GM19452 (cell line): ENCODE data around the gene SLC16A6.
"Not testable (repeated sequence)": the region's sequence is repeated elsewhere in the genome, so short reads cannot be mapped to it uniquely, and the experiment has no call there.

Experiments used
- ATAC-seq: cut with Tn5 transposase; IDR thresholded peaks from one replicate; pipeline ENCODE4 v1.9.1; 2021; ENCODE audit not compliant: unreplicated experiment

Gene SLC16A6

GRCh38 chr17:68290955-68291835, at the start of gene SLC16A6, which contains the start of gene ARSG:
Gene SLC16A6, minus strand, starts transcription at chr17:68291127. Its CDS starts 12,807 bp downstream, at chr17:68278320.
Gene ARSG, plus strand, starts transcription at chr17:68291495. Its CDS starts 15,999 bp downstream, at chr17:68307494.
- peak; percentile 51 for ATAC-seq

- no peak for ATAC-seq
Measured at GRCh38 chr17:68334393-68334792, 43.5 kb upstream of the SLC16A6 start.

- not testable (repeated sequence) for ATAC-seq
Measured at GRCh38 chr17:68331932-68332331, 41.0 kb upstream of the SLC16A6 start.

GRCh38 chr17:68329331-68329730, 38.4 kb upstream of the SLC16A6 start:
- ATAC-seq, result no peak

- no peak for ATAC-seq
Measured at GRCh38 chr17:68328676-68329075, 37.7 kb upstream of the SLC16A6 start.

- no peak for ATAC-seq
Measured at GRCh38 chr17:68327823-68328557, 37.1 kb upstream of the SLC16A6 start.

GRCh38 chr17:68326681-68327080, 35.8 kb upstream of the SLC16A6 start:
- no peak for ATAC-seq

GRCh38 chr17:68325961-68326360, 35.0 kb upstream of the SLC16A6 start:
- no peak for ATAC-seq

GRCh38 chr17:68324654-68325336, 33.9 kb upstream of the SLC16A6 start:
- ATAC-seq, result no peak

- ATAC-seq, result no peak
Measured at GRCh38 chr17:68324114-68324513, 33.2 kb upstream of the SLC16A6 start.

GRCh38 chr17:68322630-68323029, 31.7 kb upstream of the SLC16A6 start:
- no peak for ATAC-seq

GRCh38 chr17:68321556-68321954, 30.6 kb upstream of the SLC16A6 start:
- ATAC-seq, result no peak

- no peak for ATAC-seq
Measured at GRCh38 chr17:68320943-68321555, 30.1 kb upstream of the SLC16A6 start.

GRCh38 chr17:68320311-68320865, 29.5 kb upstream of the SLC16A6 start:
- ATAC-seq, result no peak

GRCh38 chr17:68319410-68320162, 28.7 kb upstream of the SLC16A6 start:
- no peak for ATAC-seq

GRCh38 chr17:68318103-68318991, 27.4 kb upstream of the SLC16A6 start:
- ATAC-seq, result no peak

- no peak for ATAC-seq
Measured at GRCh38 chr17:68317458-68317857, 26.5 kb upstream of the SLC16A6 start.

GRCh38 chr17:68315930-68316329, 25.0 kb upstream of the SLC16A6 start:
- no peak for ATAC-seq
